ENCODE data around the gene STC2. TPM values are rescaled to one million over a fixed set of nuclear protein-coding genes. Genes with fewer than 3 reads are reported as not detected.

Gene STC2
- total RNA-seq (2022; extraction: Qiagen RNA extraction; ENCODE audit: low read depth): 37.0 to 50.7 TPM (median 39.2 TPM) in 5 replicates

GRCh38 chr5:173327948-173328843 lies at the start of gene STC2:
Gene STC2, minus strand, starts transcription at chr5:173328414. Its CDS starts 221 bp downstream, at chr5:173328193.

Other genes starting within 250 kb of the STC2 start
- gene BNIP1, start 183.9 kb downstream of the STC2 start, total RNA-seq (2022; extraction: Qiagen RNA extraction; ENCODE audit: low read depth): 14.7 to 19.4 TPM (median 15.6 TPM) in 5 replicates
- 11.2 to 15.9 TPM (median 14.7 TPM) in 5 replicates for gene NKX2-5, start 93.2 kb downstream of the STC2 start, total RNA-seq (2022; extraction: Qiagen RNA extraction; ENCODE audit: low read depth)

Data from A549 treated with GW870086 at 1 μM for 4 hours (cell line).